HuH-7.5 (cell line): ENCODE data around the gene OGDH.
A peak's percentile ranks its signal among the peaks of the same experiment; 100 is the strongest.
"Not testable (repeated sequence)": the region's sequence is repeated elsewhere in the genome, so short reads cannot be mapped to it uniquely, and the experiment has no call there.

ENCODE experiments used
- DNase-seq: peaks from one replicate; pipeline ENCODE4 v3.0.0; 2011; ENCODE audit warnings: low spot score

OGDH gene

GRCh38 chr7:44606341-44607140 lies at the start of gene OGDH:
Gene OGDH, plus strand, starts transcription at chr7:44606627. Its CDS starts 17,717 bp downstream, at chr7:44624344.
- DNase-seq, result peak; percentile 98

- no peak for DNase-seq
Measured at GRCh38 chr7:44557485-44557884, 48.9 kb upstream of the OGDH start.

GRCh38 chr7:44559485-44559884 lies 46.9 kb upstream of the OGDH start:
- DNase-seq, result no peak

GRCh38 chr7:44561481-44561880 lies 44.9 kb upstream of the OGDH start:
- DNase-seq, result no peak

- DNase-seq, result no peak
Measured at GRCh38 chr7:44561962-44562621, 44.3 kb upstream of the OGDH start.

GRCh38 chr7:44562622-44562962 lies 43.8 kb upstream of the OGDH start:
- DNase-seq, result not testable (repeated sequence)

GRCh38 chr7:44563171-44563679 lies 43.2 kb upstream of the OGDH start:
- DNase-seq, result no peak

- DNase-seq, result no peak
Measured at GRCh38 chr7:44564606-44565005, 41.8 kb upstream of the OGDH start.

GRCh38 chr7:44565097-44565794 lies 41.2 kb upstream of the OGDH start:
- peak; percentile 38 for DNase-seq

GRCh38 chr7:44565795-44566559 lies 40.5 kb upstream of the OGDH start:
- DNase-seq, result no peak

- no peak for DNase-seq
Measured at GRCh38 chr7:44566680-44567079, 39.7 kb upstream of the OGDH start.

- DNase-seq, result no peak
Measured at GRCh38 chr7:44567884-44568283, 38.5 kb upstream of the OGDH start.

GRCh38 chr7:44568771-44569560 lies 37.5 kb upstream of the OGDH start:
- DNase-seq, result no peak

- DNase-seq, result no peak
Measured at GRCh38 chr7:44569959-44570358, 36.5 kb upstream of the OGDH start.

- DNase-seq, result no peak
Measured at GRCh38 chr7:44572771-44573170, 33.7 kb upstream of the OGDH start.

GRCh38 chr7:44573464-44574286 lies 32.8 kb upstream of the OGDH start, which contains the start of gene DDX56:
Gene DDX56, minus strand, starts transcription at chr7:44573908. Its CDS starts 13 bp downstream, at chr7:44573895.
- DNase-seq, result peak; percentile 93

GRCh38 chr7:44574287-44574872 lies 32.0 kb upstream of the OGDH start:
- DNase-seq, result no peak

- DNase-seq, result no peak
Measured at GRCh38 chr7:44575054-44575453, 31.4 kb upstream of the OGDH start.

GRCh38 chr7:44576228-44576627 lies 30.2 kb upstream of the OGDH start:
- no peak for DNase-seq
